H9 (cell line): ENCODE results near the gene ATM. TPM values are rescaled to one million over a fixed set of nuclear protein-coding genes. Genes with fewer than 3 reads are reported as not detected.

ENCODE experiments used
- DNase-seq: peaks from one replicate; pipeline ENCODE4 v3.0.0-alpha.2; 2017
- H2AFZ ChIP-seq: one replicate; pipeline ENCODE4 v1.6.1; 2013; ENCODE audit warnings: mild to moderate bottlenecking, low read length, control low read depth, moderate library complexity
- H2AK5ac ChIP-seq: 2 replicates; pipeline ENCODE4 v1.6.1; 2013; ENCODE audit warnings: low read length, control low read depth, mixed read lengths; ENCODE audit not compliant: insufficient read length
- H2BK120ac ChIP-seq: one replicate; pipeline ENCODE4 v1.6.1; 2013; ENCODE audit warnings: low read depth, mild to moderate bottlenecking, low read length, control low read depth, inconsistent platforms; ENCODE audit not compliant: poor library complexity, severe bottlenecking
- H2BK12ac ChIP-seq: 2 replicates; pipeline ENCODE4 v1.6.1; 2013; ENCODE audit warnings: low read length, control low read depth, mixed read lengths, low read depth; ENCODE audit not compliant: insufficient read length
- H2BK15ac ChIP-seq: 2 replicates; pipeline ENCODE4 v1.6.1; 2013; ENCODE audit warnings: low read depth, low read length, control low read depth
- H2BK20ac ChIP-seq: one replicate; pipeline ENCODE4 v1.6.1; 2013; ENCODE audit warnings: low read depth, mild to moderate bottlenecking, low read length, control low read depth, inconsistent platforms; ENCODE audit not compliant: poor library complexity, severe bottlenecking
- H2BK5ac ChIP-seq: 2 replicates; pipeline ENCODE4 v1.6.1; 2013; ENCODE audit warnings: low read length, control low read depth, mixed read lengths; ENCODE audit not compliant: insufficient read length
- H3K14ac ChIP-seq: 2 replicates; pipeline ENCODE4 v1.6.1; 2013; ENCODE audit warnings: low read length, control low read depth; ENCODE audit not compliant: insufficient read depth
- H3K18ac ChIP-seq: 2 replicates; pipeline ENCODE4 v1.6.1; 2013; ENCODE audit warnings: low read depth, mild to moderate bottlenecking, mixed read lengths, low read length, control low read depth; ENCODE audit not compliant: insufficient read length
- H3K23ac ChIP-seq: 2 replicates; pipeline ENCODE4 v1.6.1; 2013; ENCODE audit warnings: low read length, control low read depth, mixed read lengths, low read depth; ENCODE audit not compliant: insufficient read length
- H3K23me2 ChIP-seq: 2 replicates; pipeline ENCODE4 v1.6.1; 2013; ENCODE audit warnings: low read depth, mild to moderate bottlenecking, mixed read lengths, low read length, control low read depth; ENCODE audit not compliant: insufficient read length, poor library complexity, severe bottlenecking
- H3K27ac ChIP-seq: 2 replicates; pipeline ENCODE4 v1.5.1; 2013; ENCODE audit warnings: low read length, control low read depth, mixed read lengths, low read depth; ENCODE audit not compliant: insufficient read length
- H3K27me3 ChIP-seq: 2 replicates; pipeline ENCODE4 v1.6.1; 2013; ENCODE audit warnings: low read length, control low read depth, inconsistent platforms; ENCODE audit not compliant: insufficient read depth
- H3K4ac ChIP-seq: 2 replicates; pipeline ENCODE4 v1.6.1; 2013; ENCODE audit warnings: low read depth, mild to moderate bottlenecking, control low read depth, inconsistent platforms, low read length, moderate library complexity
- H3K4me1 ChIP-seq: 2 replicates; pipeline ENCODE4 v1.6.1; 2013; ENCODE audit warnings: low read length, control low read depth, inconsistent platforms; ENCODE audit not compliant: insufficient read depth
- H3K4me2 ChIP-seq: 2 replicates; pipeline ENCODE4 v1.6.1; 2013; ENCODE audit warnings: low read length, control low read depth, mixed read lengths; ENCODE audit not compliant: insufficient read length, insufficient read depth
- H3K56ac ChIP-seq: 2 replicates; pipeline ENCODE4 v1.6.1; 2013; ENCODE audit warnings: low read depth, mild to moderate bottlenecking, mixed read lengths, low read length, control low read depth; ENCODE audit not compliant: insufficient read length
- H3K79me1 ChIP-seq: 2 replicates; pipeline ENCODE4 v1.6.1; 2013; ENCODE audit warnings: low read depth, mild to moderate bottlenecking, moderate library complexity, low read length, control low read depth, inconsistent platforms; ENCODE audit not compliant: insufficient read depth, poor library complexity, severe bottlenecking
- H3K79me2 ChIP-seq: 2 replicates; pipeline ENCODE4 v1.6.1; 2013; ENCODE audit warnings: low read length, control low read depth, inconsistent platforms; ENCODE audit not compliant: insufficient read depth
- H3K9ac ChIP-seq: 2 replicates; pipeline ENCODE4 v1.6.1; 2013; ENCODE audit warnings: low read length, control low read depth, mixed read lengths; ENCODE audit not compliant: insufficient read length; ENCODE audit errors: extremely low read depth
- H3K9me3 ChIP-seq: one replicate; pipeline ENCODE4 v1.6.1; 2013; ENCODE audit warnings: low read depth, low read length, inconsistent platforms; ENCODE audit not compliant: control insufficient read depth
- H3T11ph ChIP-seq: one replicate; pipeline ENCODE4 v1.6.1; 2013; ENCODE audit warnings: mild to moderate bottlenecking, low read length, control low read depth, inconsistent platforms
- H4K20me1 ChIP-seq: one replicate; pipeline ENCODE4 v1.6.1; 2013; ENCODE audit not compliant: control insufficient read depth, insufficient read length, insufficient read depth
- H4K5ac ChIP-seq: 2 replicates; pipeline ENCODE4 v1.6.1; 2013; ENCODE audit warnings: low read depth, mild to moderate bottlenecking, mixed read lengths, low read length, control low read depth; ENCODE audit not compliant: insufficient read length
- H4K8ac ChIP-seq: replicated peaks from 2 replicates; pipeline ENCODE4 v1.6.1; 2013; ENCODE audit warnings: low read length, control low read depth, mixed read lengths, low read depth; ENCODE audit not compliant: insufficient read length
- H4K91ac ChIP-seq: 2 replicates; pipeline ENCODE4 v1.6.1; 2013; ENCODE audit warnings: low read depth, mild to moderate bottlenecking, moderate library complexity, mixed read lengths, low read length, control low read depth; ENCODE audit not compliant: insufficient read length
- H3K27ac Mint-ChIP-seq, 3 experiments: 2 replicates in 2 of 3; 3 replicates in 1 of 3; pipeline ENCODE4 v1.8.0; 2020 to 2021; ENCODE audit warnings: mixed read lengths in 3 of 3, mild to moderate bottlenecking in 1 of 3, moderate library complexity in 1 of 3
- H3K27me3 Mint-ChIP-seq: 2 replicates; pipeline ENCODE4 v1.8.0; 2021; ENCODE audit warnings: low read depth, mild to moderate bottlenecking, moderate library complexity, mixed read lengths
- H3K36me3 Mint-ChIP-seq, 3 experiments: 2 replicates in 2 of 3; 3 replicates in 1 of 3; pipeline ENCODE4 v1.8.0; 2020 to 2021; ENCODE audit warnings: low read depth in 3 of 3, mixed read lengths in 3 of 3; ENCODE audit not compliant: insufficient read depth in 1 of 3
- H3K4me1 Mint-ChIP-seq, 2 experiments: 2 replicates each; pipeline ENCODE4 v1.8.0; 2020; ENCODE audit warnings: mixed read lengths in 2 of 2
- H3K4me3 Mint-ChIP-seq, 2 experiments: 2 replicates in 1 of 2; 3 replicates in 1 of 2; pipeline ENCODE4 v1.8.0; 2020 to 2021; ENCODE audit warnings: mild to moderate bottlenecking in 2 of 2, mixed read lengths in 2 of 2, moderate library complexity in 1 of 2
- H3K9me3 Mint-ChIP-seq, 2 experiments: 2 replicates in 1 of 2; 3 replicates in 1 of 2; pipeline ENCODE4 v1.8.0; 2020; ENCODE audit warnings: mild to moderate bottlenecking in 2 of 2, mixed read lengths in 2 of 2, moderate library complexity in 1 of 2
- CTCF ChIP-seq: fragments of 200-600 bp; sonication (generic); conservative IDR thresholded peaks from 3 replicates; pipeline ENCODE4 v1.8.0; 2021; ENCODE audit warnings: antibody characterized with exemption, mild to moderate bottlenecking
- WGBS: extraction: QIAGEN DNeasy Blood & Tissue Kit; methylation state at CpG from one replicate; pipeline ENCODE4 v1.1.7; 2013; ENCODE audit warnings: missing lambda C conversion rate, low lambda C conversion rate, mixed read lengths; ENCODE audit not compliant: insufficient read length; ENCODE audit errors: extremely low coverage; 5-methylcytosine and 5-hydroxymethylcytosine counted together
- total RNA-seq: library from RNA; stranded (reverse); gene quantifications from 2 replicates; pipeline ENCODE4 v1.2.1, GENCODE V29; 2021

The ATM gene
- total RNA-seq, 1 experiment from 2014 or later, result 58.9 TPM

GRCh38 chr11:108307751-108308150 lies 84.9 kb downstream of the ATM start:
- H2BK120ac ChIP-seq, result no peak overlapping the region
- no peak overlapping the region for H3K23ac ChIP-seq
- H3K56ac ChIP-seq, result no peak overlapping the region
- H3K79me1 ChIP-seq, result no peaks in the 10 kb centered on the region
- no peak overlapping the region for H3K4me2 ChIP-seq
- no peak overlapping the region for H3K27ac Mint-ChIP-seq
- H2BK20ac ChIP-seq, result no peak overlapping the region
- H3K9ac ChIP-seq, result no peak overlapping the region
- H2AFZ ChIP-seq, result no peak overlapping the region
- no peak overlapping the region for H4K91ac ChIP-seq
- no peaks in the 10 kb centered on the region for H3K27me3 Mint-ChIP-seq
- no peak overlapping the region for H3K4ac ChIP-seq
- H2BK5ac ChIP-seq, result no peak overlapping the region
- TF ChIP-seq CTCF, result no peak
- H3K23me2 ChIP-seq, result no peaks in the 10 kb centered on the region
- no peak overlapping the region for H3K18ac ChIP-seq
- H2BK15ac ChIP-seq, result no peak overlapping the region
- no peak overlapping the region for H2BK12ac ChIP-seq
- no peak overlapping the region for H3K4me3 Mint-ChIP-seq
- no peak overlapping the region for H3T11ph ChIP-seq
- no peaks in the 10 kb centered on the region for H4K20me1 ChIP-seq
- no peaks in the 10 kb centered on the region for H3K9me3 Mint-ChIP-seq
- no peaks in the 10 kb centered on the region for H3K79me2 ChIP-seq
- H3K4me1 Mint-ChIP-seq, result no peaks in the 10 kb centered on the region
- no peaks in the 10 kb centered on the region for H3K4me1 ChIP-seq
- no CpG with 5 or more reads among the region's 3 CpGs for WGBS
- H4K5ac ChIP-seq, result no peak overlapping the region
- no peaks in the 10 kb centered on the region for H3K9me3 ChIP-seq
- H2AK5ac ChIP-seq, result no peak overlapping the region
- no peaks in the 10 kb centered on the region; the same call in 1 of the 2 replicates for H3K27me3 ChIP-seq
- no peak overlapping the region for H3K27ac ChIP-seq
- no peak overlapping the region for H3K14ac ChIP-seq
- H3K36me3 Mint-ChIP-seq, result peaks cover 4 to 45% (median 20%) of the 10 kb centered on the region in 3 experiments; a peak in 5 of 7 replicates
- no peak overlapping the region for H4K8ac ChIP-seq
- DNase-seq, result no peak
